ENCODE data around the gene CLTC. TPM values are rescaled to one million over a fixed set of nuclear protein-coding genes. Genes with fewer than 3 reads are reported as not detected.

Gene CLTC
- total and polyA plus RNA-seq, 2 donors from 2014 or later, result 213 to 259 TPM

- no peak overlapping the region for H3K9ac ChIP-seq (ENCODE audit: low read length in 3 of 3)
- intact Hi-C loops (cut with DNase I), result no loop called here
- no peak for FAIRE-seq
These were observed 14.1 kb downstream of the CLTC start for GRCh38 chr17:59633658-59634359.

GRCh38 chr17:59634632-59635541 lies 15.2 kb downstream of the CLTC start:
- FAIRE-seq (no peak), DNase-seq (peak in 1 of 5 donors; percentile 59)
- Histone ChIP-seq H3K4me3 (ENCODE audit: low read length in 3 of 3) (peak overlapping the region in 1 of 3 donors; percentile 23), H3K27me3 (ENCODE audit: control insufficient read depth, insufficient read depth, low read length) (no peaks in the 10 kb centered on the region), H3K27ac (ENCODE audit: low read depth in 2 of 2, low read length in 2 of 2) (peak overlapping the region in 1 of 2 donors; percentile 47), H3K4me1 (ENCODE audit: control insufficient read depth in 2 of 3, insufficient read depth in 2 of 3, low read depth in 1 of 3, low read length in 3 of 3) (peaks cover 8 to 32% (median 13%) of the 10 kb centered on the region in 3 donors), H3K36me3 (ENCODE audit: control insufficient read depth in 2 of 3, insufficient read depth in 3 of 3, low read length in 3 of 3) (no peaks in the 10 kb centered on the region), H3K9me3 (ENCODE audit: control insufficient read depth in 2 of 3, insufficient read depth in 1 of 3, low read length in 3 of 3) (no peaks in the 10 kb centered on the region), H3K9ac (ENCODE audit: low read length in 3 of 3) (no peak overlapping the region)
- intact Hi-C loops (cut with DNase I), result no loop called here
- TF ChIP-seq CTCF (IDR thresholded peaks at IDR 0.05; ENCODE audit: borderline replicate concordance, extremely low read depth, insufficient read depth), result no peak

More at GRCh38 chr17:59633658-59634359, 14.1 kb downstream of the CLTC start:
- Histone ChIP-seq H3K4me3 (ENCODE audit: low read length in 3 of 3) (no peak overlapping the region), H3K27me3 (ENCODE audit: control insufficient read depth, insufficient read depth, low read length) (no peaks in the 10 kb centered on the region), H3K36me3 (ENCODE audit: control insufficient read depth in 2 of 3, insufficient read depth in 3 of 3, low read length in 3 of 3) (no peaks in the 10 kb centered on the region), H3K9me3 (ENCODE audit: control insufficient read depth in 2 of 3, insufficient read depth in 1 of 3, low read length in 3 of 3) (no peaks in the 10 kb centered on the region), H3K27ac (ENCODE audit: low read depth in 2 of 2, low read length in 2 of 2) (peak overlapping the region in 1 of 2 donors; percentile 47), H3K4me1 (ENCODE audit: control insufficient read depth in 2 of 3, insufficient read depth in 2 of 3, low read depth in 1 of 3, low read length in 3 of 3) (peaks cover 8 to 32% (median 13%) of the 10 kb centered on the region in 3 donors)
- no peak for TF ChIP-seq CTCF (IDR thresholded peaks at IDR 0.05; ENCODE audit: borderline replicate concordance, extremely low read depth, insufficient read depth)
- no peak for DNase-seq

GRCh38 chr17:59637611-59638310 lies 18.1 kb downstream of the CLTC start:
- intact Hi-C loops (cut with DNase I), result no loop called here
- DNase-seq (no peak), FAIRE-seq (no peak)
- Histone ChIP-seq H3K9ac (ENCODE audit: low read length in 3 of 3) (no peak overlapping the region), H3K27me3 (ENCODE audit: control insufficient read depth, insufficient read depth, low read length) (no peaks in the 10 kb centered on the region), H3K9me3 (ENCODE audit: control insufficient read depth in 2 of 3, insufficient read depth in 1 of 3, low read length in 3 of 3) (no peaks in the 10 kb centered on the region), H3K4me1 (ENCODE audit: control insufficient read depth in 2 of 3, insufficient read depth in 2 of 3, low read depth in 1 of 3, low read length in 3 of 3) (peaks cover 8 to 29% (median 10%) of the 10 kb centered on the region in 3 donors), H3K4me3 (ENCODE audit: low read length in 3 of 3) (no peak overlapping the region), H3K27ac (ENCODE audit: low read depth in 2 of 2, low read length in 2 of 2) (no peak overlapping the region), H3K36me3 (ENCODE audit: control insufficient read depth in 2 of 3, insufficient read depth in 3 of 3, low read length in 3 of 3) (no peaks in the 10 kb centered on the region)
- TF ChIP-seq CTCF (IDR thresholded peaks at IDR 0.05; ENCODE audit: borderline replicate concordance, extremely low read depth, insufficient read depth), result no peak
